ENCODE data around the gene MXRA8. TPM values are rescaled to one million over a fixed set of nuclear protein-coding genes. Genes with fewer than 3 reads are reported as not detected.
A peak's percentile ranks its signal among the peaks of the same experiment; 100 is the strongest.

MXRA8 gene
- total RNA-seq, 2 donors from 2014 or later = 28.3 to 29.2 TPM

GRCh38 chr1:1340185-1340584 lies 18.2 kb downstream of the MXRA8 start:
- Histone ChIP-seq H3K36me3 (ENCODE audit: control insufficient read depth, insufficient read depth, low read length) (peaks cover 19% of the 10 kb centered on the region), H3K27ac (ENCODE audit: low read depth, low read length) (no peak overlapping the region), H3K9ac (ENCODE audit: extremely low read depth, low read length, poor library complexity, severe bottlenecking) (no peak overlapping the region), H3K4me3 (ENCODE audit: low read length) (no peak overlapping the region), H3K4me1 (ENCODE audit: control insufficient read depth, insufficient read depth, low read length) (no peaks in the 10 kb centered on the region), H3K27me3 (ENCODE audit: control insufficient read depth, insufficient read depth, low read length, poor library complexity, severe bottlenecking) (no peaks in the 10 kb centered on the region), H3K9me3 (ENCODE audit: control insufficient read depth, low read length) (no peaks in the 10 kb centered on the region)
- H3K4me3 Mint-ChIP-seq = no peak overlapping the region
- H3K9me3 Mint-ChIP-seq = no peaks in the 10 kb centered on the region
- no peaks in the 10 kb centered on the region for H3K4me1 Mint-ChIP-seq
- WGBS, 2 experiments (ENCODE audit: insufficient coverage in 1 of 2, insufficient read length in 1 of 2) = 96 to 97% methylated on average over 15 to 23 of the region's 23 CpGs
- peaks cover 22% of the 10 kb centered on the region for H3K36me3 Mint-ChIP-seq (ENCODE audit: low read depth)
- no peak for TF ChIP-seq CTCF (conservative IDR thresholded peaks at IDR 0.05)
- H3K27me3 Mint-ChIP-seq (ENCODE audit: insufficient read depth) = no peaks in the 10 kb centered on the region
- DNase-seq = no peak
- H3K27ac Mint-ChIP-seq = no peak overlapping the region

GRCh38 chr1:1338278-1338677 lies 20.1 kb downstream of the MXRA8 start:
- no peak for DNase-seq
- Histone ChIP-seq H3K27ac (ENCODE audit: low read depth, low read length) (no peak overlapping the region), H3K27me3 (ENCODE audit: control insufficient read depth, insufficient read depth, low read length, poor library complexity, severe bottlenecking) (no peaks in the 10 kb centered on the region), H3K9ac (ENCODE audit: extremely low read depth, low read length, poor library complexity, severe bottlenecking) (no peak overlapping the region), H3K9me3 (ENCODE audit: control insufficient read depth, low read length) (no peaks in the 10 kb centered on the region), H3K36me3 (ENCODE audit: control insufficient read depth, insufficient read depth, low read length) (peaks cover 19% of the 10 kb centered on the region), H3K4me3 (ENCODE audit: low read length) (no peak overlapping the region), H3K4me1 (ENCODE audit: control insufficient read depth, insufficient read depth, low read length) (no peaks in the 10 kb centered on the region)
- H3K36me3 Mint-ChIP-seq (ENCODE audit: low read depth) = peaks cover 24% of the 10 kb centered on the region
- H3K4me1 Mint-ChIP-seq = no peaks in the 10 kb centered on the region
- H3K4me3 Mint-ChIP-seq = no peak overlapping the region
- no peaks in the 10 kb centered on the region for H3K9me3 Mint-ChIP-seq
- no peak for TF ChIP-seq CTCF (conservative IDR thresholded peaks at IDR 0.05)
- H3K27me3 Mint-ChIP-seq (ENCODE audit: insufficient read depth) = no peaks in the 10 kb centered on the region
- no peak overlapping the region for H3K27ac Mint-ChIP-seq
- WGBS, 2 experiments (ENCODE audit: insufficient coverage in 1 of 2, insufficient read length in 1 of 2) = 94 to 96% methylated on average over 34 to 36 of the region's 36 CpGs

GRCh38 chr1:1337793-1338147 lies 20.6 kb downstream of the MXRA8 start:
- H3K4me3 ChIP-seq (ENCODE audit: low read length) = no peak overlapping the region
- H3K36me3 ChIP-seq (ENCODE audit: control insufficient read depth, insufficient read depth, low read length) = peaks cover 19% of the 10 kb centered on the region
- H3K4me1 ChIP-seq (ENCODE audit: control insufficient read depth, insufficient read depth, low read length) = no peaks in the 10 kb centered on the region
- 81 to 84% methylated on average over 5 to 16 of the region's 18 CpGs for whole genome bisulfite sequencing, 2 experiments (ENCODE audit: insufficient coverage in 1 of 2, insufficient read length in 1 of 2)
- H3K4me1 Mint-ChIP-seq = no peaks in the 10 kb centered on the region
- H3K27me3 Mint-ChIP-seq (ENCODE audit: insufficient read depth) = no peaks in the 10 kb centered on the region
- peaks cover 24% of the 10 kb centered on the region for H3K36me3 Mint-ChIP-seq (ENCODE audit: low read depth)
- H3K9me3 Mint-ChIP-seq = no peaks in the 10 kb centered on the region
- TF ChIP-seq CTCF (conservative IDR thresholded peaks at IDR 0.05) = no peak
- H3K27ac ChIP-seq (ENCODE audit: low read depth, low read length) = no peak overlapping the region
- no peak overlapping the region for H3K4me3 Mint-ChIP-seq
- H3K27me3 ChIP-seq (ENCODE audit: control insufficient read depth, insufficient read depth, low read length, poor library complexity, severe bottlenecking) = no peaks in the 10 kb centered on the region
- no peaks in the 10 kb centered on the region for H3K9me3 ChIP-seq (ENCODE audit: control insufficient read depth, low read length)
- H3K9ac ChIP-seq (ENCODE audit: extremely low read depth, low read length, poor library complexity, severe bottlenecking) = no peak overlapping the region
- peak; percentile 91 for DNase-seq
- H3K27ac Mint-ChIP-seq = no peak overlapping the region

Data from endodermal cell (in vitro differentiated cells).